Endothelial cell (in vitro differentiated cells): ENCODE results near the gene SH3GL3. TPM values are rescaled to one million over a fixed set of nuclear protein-coding genes. Genes with fewer than 3 reads are reported as not detected.

Source experiments
- DNase-seq: peaks from one replicate; pipeline ENCODE4 v3.0.0; 2021; ENCODE audit warnings: low spot score
- H3K27ac Mint-ChIP-seq: one replicate; pipeline ENCODE4 v1.8.0; 2021; ENCODE audit warnings: mixed read lengths, inconsistent platforms; ENCODE audit not compliant: unreplicated experiment
- H3K27me3 Mint-ChIP-seq: one replicate; pipeline ENCODE4 v1.8.0; 2021; ENCODE audit warnings: mild to moderate bottlenecking, moderate library complexity, mixed read lengths, inconsistent platforms; ENCODE audit not compliant: unreplicated experiment
- H3K36me3 Mint-ChIP-seq: one replicate; pipeline ENCODE4 v1.8.0; 2021; ENCODE audit warnings: mild to moderate bottlenecking, low read depth, mixed read lengths, inconsistent platforms; ENCODE audit not compliant: unreplicated experiment
- H3K4me1 Mint-ChIP-seq: one replicate; pipeline ENCODE4 v1.8.0; 2021; ENCODE audit warnings: mild to moderate bottlenecking, mixed read lengths, inconsistent platforms; ENCODE audit not compliant: unreplicated experiment
- H3K4me3 Mint-ChIP-seq: one replicate; pipeline ENCODE4 v1.8.0; 2021; ENCODE audit warnings: mild to moderate bottlenecking, mixed read lengths, inconsistent platforms; ENCODE audit not compliant: unreplicated experiment
- H3K9me3 Mint-ChIP-seq: one replicate; pipeline ENCODE4 v1.8.0; 2021; ENCODE audit warnings: mixed read lengths, inconsistent platforms; ENCODE audit not compliant: unreplicated experiment
- CTCF ChIP-seq: fragments of 200-600 bp; sonication (generic); IDR thresholded peaks from one replicate; pipeline ENCODE4 v1.5.0; 2021; ENCODE audit warnings: antibody characterized with exemption; ENCODE audit not compliant: unreplicated experiment
- total RNA-seq: library from RNA; stranded (reverse); fragmentation: NEBNext Ultra II Directional; extraction: Animal tissue kit (Norgen Biotek cat#: 25700); gene quantifications from one replicate; pipeline ENCODE4 v1.2.1, GENCODE V29; 2021; ENCODE audit not compliant: unreplicated experiment

The SH3GL3 gene
- total RNA-seq, 1 donor from 2014 or later: 9.4 TPM

GRCh38 chr15:83654379-83655236, 207.5 kb downstream of the SH3GL3 start:
- Mint-ChIP-seq H3K4me1 (peaks cover 16% of the 10 kb centered on the region), H3K36me3 (no peaks in the 10 kb centered on the region), H3K27ac (no peak overlapping the region), H3K4me3 (no peak overlapping the region), H3K27me3 (peaks cover 12% of the 10 kb centered on the region), H3K9me3 (no peaks in the 10 kb centered on the region)
- peak; percentile 22 for DNase-seq
- no peak for TF ChIP-seq CTCF

- Mint-ChIP-seq H3K27me3 (peaks cover 12% of the 10 kb centered on the region), H3K4me3 (no peak overlapping the region), H3K9me3 (no peaks in the 10 kb centered on the region), H3K27ac (no peak overlapping the region), H3K36me3 (no peaks in the 10 kb centered on the region), H3K4me1 (peaks cover 12% of the 10 kb centered on the region)
- TF ChIP-seq CTCF: no peak
- DNase-seq: no peak
These were observed 208.1 kb downstream of the SH3GL3 start for GRCh38 chr15:83655237-83655616.

- Mint-ChIP-seq H3K36me3 (no peaks in the 10 kb centered on the region), H3K4me3 (no peak overlapping the region), H3K27me3 (peaks cover 12% of the 10 kb centered on the region), H3K27ac (no peak overlapping the region), H3K9me3 (no peaks in the 10 kb centered on the region), H3K4me1 (peaks cover 6% of the 10 kb centered on the region)
- TF ChIP-seq CTCF: no peak
- no peak for DNase-seq
These were observed 209.1 kb downstream of the SH3GL3 start for GRCh38 chr15:83656192-83656591.

GRCh38 chr15:83656943-83657528, 209.9 kb downstream of the SH3GL3 start:
- TF ChIP-seq CTCF: no peak
- H3K9me3 Mint-ChIP-seq: no peaks in the 10 kb centered on the region
- no peak overlapping the region for H3K27ac Mint-ChIP-seq
- no peak for DNase-seq
- peaks cover 6% of the 10 kb centered on the region for H3K4me1 Mint-ChIP-seq
- no peaks in the 10 kb centered on the region for H3K36me3 Mint-ChIP-seq
- no peak overlapping the region for H3K4me3 Mint-ChIP-seq
- H3K27me3 Mint-ChIP-seq: peaks cover 12% of the 10 kb centered on the region

- peaks cover 12% of the 10 kb centered on the region for H3K27me3 Mint-ChIP-seq
- H3K27ac Mint-ChIP-seq: no peak overlapping the region
- no peaks in the 10 kb centered on the region for H3K36me3 Mint-ChIP-seq
- H3K9me3 Mint-ChIP-seq: no peaks in the 10 kb centered on the region
- no peak overlapping the region for H3K4me3 Mint-ChIP-seq
- no peak for DNase-seq
- peaks cover 6% of the 10 kb centered on the region for H3K4me1 Mint-ChIP-seq
- peak; percentile 42 for TF ChIP-seq CTCF
These were observed 210.4 kb downstream of the SH3GL3 start for GRCh38 chr15:83657549-83657948.
